ENCODE results near the gene ABCA1.

- no peak for TF ChIP-seq CTCF (conservative IDR thresholded peaks at IDR 0.05; ENCODE audit: low read depth, low read length)
- TF ChIP-seq EZH2 (IDR thresholded peaks at IDR 0.05; ENCODE audit: borderline replicate concordance, low read depth, low read length, poor library complexity, severe bottlenecking): no peak
These were observed 45.9 kb downstream of the ABCA1 start for GRCh38 chr9:104882086-104882485.
